Ishikawa (cell line): ENCODE results near the gene PPFIBP2.

ENCODE experiments used
- CEBPB ChIP-seq: IDR thresholded peaks from 2 replicates; pipeline ENCODE4 v1.6.1; 2012
- CREB1 ChIP-seq: IDR thresholded peaks from 2 replicates; pipeline ENCODE4 v1.6.1; 2012; ENCODE audit warnings: low read depth
- EGR1 ChIP-seq: IDR thresholded peaks from 2 replicates; pipeline ENCODE4 v1.6.1; 2012
- EP300 ChIP-seq: IDR thresholded peaks from 2 replicates; pipeline ENCODE4 v1.6.1; 2012; ENCODE audit warnings: borderline replicate concordance
- FOXM1 ChIP-seq: IDR thresholded peaks from 2 replicates; pipeline ENCODE4 v1.6.1; 2012; ENCODE audit warnings: low read depth, borderline replicate concordance
- NFIC ChIP-seq: IDR thresholded peaks from 2 replicates; pipeline ENCODE4 v1.6.1; 2012
- RAD21 ChIP-seq: IDR thresholded peaks from 2 replicates; pipeline ENCODE4 v1.6.1; 2012; ENCODE audit warnings: low read depth
- TAF1 ChIP-seq: IDR thresholded peaks from 2 replicates; pipeline ENCODE4 v1.6.1; 2012; ENCODE audit warnings: low read depth, mild to moderate bottlenecking
- YY1 ChIP-seq: IDR thresholded peaks from 2 replicates; pipeline ENCODE4 v1.6.1; 2012; ENCODE audit warnings: low read depth
- ZBTB7A ChIP-seq: IDR thresholded peaks from 2 replicates; pipeline ENCODE4 v1.6.1; 2012; ENCODE audit warnings: low read depth
- TF ChIP-seq, protein P1 (sequence below): IDR thresholded peaks from 2 replicates; pipeline ENCODE4 v1.6.1; 2012
- TF ChIP-seq, protein P2 (sequence below): IDR thresholded peaks from 2 replicates; pipeline ENCODE4 v1.6.1; 2012; ENCODE audit warnings: low read depth, mild to moderate bottlenecking
- TF ChIP-seq, protein P3 (sequence below): IDR thresholded peaks from 2 replicates; pipeline ENCODE4 v1.6.1; 2012

DNA sequence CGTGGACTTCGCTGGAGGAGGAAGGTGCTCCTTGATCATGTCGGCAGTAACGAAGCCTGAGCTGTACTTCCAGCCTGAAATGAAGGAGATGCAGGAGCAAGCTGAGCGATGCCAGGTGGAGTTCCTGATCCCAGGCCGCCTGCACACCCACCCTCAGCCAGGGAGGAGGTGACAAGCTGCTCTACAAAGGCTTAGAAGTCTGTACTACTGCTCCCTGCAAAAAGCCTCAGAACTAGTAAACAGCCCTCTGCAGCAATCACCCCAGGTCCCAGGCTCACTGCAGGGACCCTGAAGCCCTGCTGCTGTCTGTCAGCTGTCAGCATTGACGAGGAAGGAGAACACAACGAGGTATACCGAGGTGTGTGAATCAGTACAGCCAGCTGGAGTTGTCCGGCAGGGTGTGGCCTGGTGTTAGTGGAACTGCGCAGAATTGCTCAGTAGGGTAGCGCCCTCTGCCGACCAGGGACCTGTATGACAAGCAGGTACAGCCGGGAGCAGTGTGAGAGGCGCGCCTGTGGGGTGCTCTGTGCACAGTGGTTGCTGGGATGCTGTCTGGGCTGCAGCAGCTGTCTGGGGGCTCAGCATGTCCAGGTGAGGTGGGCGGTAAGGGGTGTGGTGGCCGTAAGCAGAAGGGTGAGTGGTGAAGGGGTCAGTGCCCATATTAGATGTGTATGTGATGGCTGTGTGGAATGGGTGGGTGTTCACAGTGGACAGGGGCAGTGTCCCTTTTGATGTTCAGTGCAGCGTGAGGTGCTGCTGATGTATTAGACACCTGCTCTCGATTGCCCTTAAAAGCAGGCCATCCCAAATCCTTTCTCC, 151.9 kb downstream of the PPFIBP2 start:
- TF ChIP-seq, protein P1, sequence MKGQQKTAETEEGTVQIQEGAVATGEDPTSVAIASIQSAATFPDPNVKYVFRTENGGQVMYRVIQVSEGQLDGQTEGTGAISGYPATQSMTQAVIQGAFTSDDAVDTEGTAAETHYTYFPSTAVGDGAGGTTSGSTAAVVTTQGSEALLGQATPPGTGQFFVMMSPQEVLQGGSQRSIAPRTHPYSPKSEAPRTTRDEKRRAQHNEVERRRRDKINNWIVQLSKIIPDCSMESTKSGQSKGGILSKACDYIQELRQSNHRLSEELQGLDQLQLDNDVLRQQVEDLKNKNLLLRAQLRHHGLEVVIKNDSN, result no peak
- TF ChIP-seq TAF1 (no peak), CREB1 (no peak), EGR1 (no peak), CEBPB (no peak), EP300 (no peak), FOXM1 (no peak), NFIC (no peak), YY1 (no peak), RAD21 (peak; percentile 91), ZBTB7A (no peak)
- TF ChIP-seq, protein P2, sequence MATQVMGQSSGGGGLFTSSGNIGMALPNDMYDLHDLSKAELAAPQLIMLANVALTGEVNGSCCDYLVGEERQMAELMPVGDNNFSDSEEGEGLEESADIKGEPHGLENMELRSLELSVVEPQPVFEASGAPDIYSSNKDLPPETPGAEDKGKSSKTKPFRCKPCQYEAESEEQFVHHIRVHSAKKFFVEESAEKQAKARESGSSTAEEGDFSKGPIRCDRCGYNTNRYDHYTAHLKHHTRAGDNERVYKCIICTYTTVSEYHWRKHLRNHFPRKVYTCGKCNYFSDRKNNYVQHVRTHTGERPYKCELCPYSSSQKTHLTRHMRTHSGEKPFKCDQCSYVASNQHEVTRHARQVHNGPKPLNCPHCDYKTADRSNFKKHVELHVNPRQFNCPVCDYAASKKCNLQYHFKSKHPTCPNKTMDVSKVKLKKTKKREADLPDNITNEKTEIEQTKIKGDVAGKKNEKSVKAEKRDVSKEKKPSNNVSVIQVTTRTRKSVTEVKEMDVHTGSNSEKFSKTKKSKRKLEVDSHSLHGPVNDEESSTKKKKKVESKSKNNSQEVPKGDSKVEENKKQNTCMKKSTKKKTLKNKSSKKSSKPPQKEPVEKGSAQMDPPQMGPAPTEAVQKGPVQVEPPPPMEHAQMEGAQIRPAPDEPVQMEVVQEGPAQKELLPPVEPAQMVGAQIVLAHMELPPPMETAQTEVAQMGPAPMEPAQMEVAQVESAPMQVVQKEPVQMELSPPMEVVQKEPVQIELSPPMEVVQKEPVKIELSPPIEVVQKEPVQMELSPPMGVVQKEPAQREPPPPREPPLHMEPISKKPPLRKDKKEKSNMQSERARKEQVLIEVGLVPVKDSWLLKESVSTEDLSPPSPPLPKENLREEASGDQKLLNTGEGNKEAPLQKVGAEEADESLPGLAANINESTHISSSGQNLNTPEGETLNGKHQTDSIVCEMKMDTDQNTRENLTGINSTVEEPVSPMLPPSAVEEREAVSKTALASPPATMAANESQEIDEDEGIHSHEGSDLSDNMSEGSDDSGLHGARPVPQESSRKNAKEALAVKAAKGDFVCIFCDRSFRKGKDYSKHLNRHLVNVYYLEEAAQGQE, result no peak
- TF ChIP-seq, protein P3, sequence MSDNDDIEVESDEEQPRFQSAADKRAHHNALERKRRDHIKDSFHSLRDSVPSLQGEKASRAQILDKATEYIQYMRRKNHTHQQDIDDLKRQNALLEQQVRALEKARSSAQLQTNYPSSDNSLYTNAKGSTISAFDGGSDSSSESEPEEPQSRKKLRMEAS, result no peak
